Urinary bladder (tissue), 4 donors: ENCODE measurements around the gene SFT2D3. TPM values are rescaled to one million over a fixed set of nuclear protein-coding genes. Genes with fewer than 3 reads are reported as not detected.

ENCODE experiments used
- DNase-seq: peaks from one replicate; pipeline ENCODE4 v3.0.0-alpha.2; 2015; ENCODE audit errors: extremely low spot score
- H3K27ac ChIP-seq: one replicate; pipeline ENCODE4 v1.5.1; 2013; ENCODE audit warnings: low read depth, mild to moderate bottlenecking, moderate library complexity
- H3K36me3 ChIP-seq: one replicate; pipeline ENCODE4 v1.6.1; 2013; ENCODE audit warnings: mild to moderate bottlenecking, moderate library complexity; ENCODE audit not compliant: insufficient read depth
- H3K4me1 ChIP-seq: one replicate; pipeline ENCODE4 v1.6.1; 2013; ENCODE audit warnings: mild to moderate bottlenecking, moderate library complexity; ENCODE audit not compliant: insufficient read depth
- H3K4me3 ChIP-seq: one replicate; pipeline ENCODE4 v1.5.1; 2013; ENCODE audit warnings: low read depth, low read length
- WGBS: extraction: QIAGEN DNeasy Blood & Tissue Kit; methylation state at CpG from one replicate; pipeline ENCODE4 v1.1.7; 2013; 5-methylcytosine and 5-hydroxymethylcytosine counted together
- polyA plus RNA-seq: library from polyadenylated mRNA; stranded (reverse); fragments of 200-250 nt; gene quantifications from one replicate; pipeline ENCODE4 v1.2.3, GENCODE V29; 2013
- total RNA-seq: library from RNA; depleted of rRNA; stranded (reverse); fragments of >200 nt; gene quantifications from one replicate; pipeline ENCODE4 v1.2.3, GENCODE V29; 2014
- donor health status: healthy with polysubstance abuse.
- donor health status: healthy.

SFT2D3 gene
- total and polyA plus RNA-seq, 2 donors: 5.5 to 7.2 TPM

- no peak for DNase-seq
- no peaks in the 10 kb centered on the region for H3K36me3 ChIP-seq
- no peak overlapping the region for H3K27ac ChIP-seq
- H3K4me3 ChIP-seq: no peak overlapping the region
- H3K4me1 ChIP-seq: no peaks in the 10 kb centered on the region
- 50% methylated on average over 6 of the region's 6 CpGs for WGBS
Measured at GRCh38 chr2:127681976-127682857, 19.1 kb upstream of the SFT2D3 start.

- Histone ChIP-seq H3K4me1 (no peaks in the 10 kb centered on the region), H3K4me3 (no peak overlapping the region), H3K27ac (no peak overlapping the region), H3K36me3 (no peaks in the 10 kb centered on the region)
- DNase-seq: no peak
Measured at GRCh38 chr2:127683056-127683455, 18.2 kb upstream of the SFT2D3 start.

GRCh38 chr2:127683757-127684156 lies 17.5 kb upstream of the SFT2D3 start:
- DNase-seq: no peak
- no peak overlapping the region for H3K27ac ChIP-seq
- H3K36me3 ChIP-seq: no peaks in the 10 kb centered on the region
- H3K4me3 ChIP-seq: no peak overlapping the region
- H3K4me1 ChIP-seq: no peaks in the 10 kb centered on the region
- WGBS: 31% methylated on average over 15 of the region's 15 CpGs

DNA sequence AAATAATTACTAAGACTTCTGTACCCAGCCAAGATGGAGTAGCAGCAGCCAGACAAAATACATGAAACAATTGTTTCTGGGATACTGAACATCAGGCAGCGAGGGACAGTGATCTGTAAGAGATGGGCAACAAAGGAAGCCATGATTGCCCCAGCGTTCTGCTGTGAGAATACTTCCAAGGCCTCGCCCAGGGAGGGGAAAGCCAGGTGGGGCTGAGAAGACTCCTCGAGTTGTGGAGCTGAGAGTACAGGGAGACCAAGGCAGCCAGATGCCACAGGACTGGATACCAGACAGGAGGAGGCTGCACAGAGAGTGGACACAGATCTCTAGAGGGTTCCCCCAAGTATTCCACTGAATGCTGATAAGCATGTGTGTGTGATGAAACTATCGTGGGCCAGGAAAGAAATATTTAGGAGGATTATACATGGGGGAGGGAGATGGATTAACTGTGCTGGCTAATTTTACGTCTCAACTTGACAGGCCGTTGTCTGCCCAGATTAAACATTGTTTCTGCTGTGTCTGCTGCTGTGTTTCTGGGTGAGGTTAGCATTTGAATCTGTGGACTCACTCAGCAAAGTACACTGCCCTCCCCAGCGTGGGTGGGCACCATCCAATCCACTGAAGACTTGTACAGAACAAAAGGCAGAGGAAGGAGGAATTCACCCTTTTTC lies 15.8 kb upstream of the SFT2D3 start:
- DNase-seq: no peak
- no peak overlapping the region for H3K27ac ChIP-seq
- H3K4me3 ChIP-seq: no peak overlapping the region
- H3K36me3 ChIP-seq: no peaks in the 10 kb centered on the region
- no peaks in the 10 kb centered on the region for H3K4me1 ChIP-seq
- WGBS: 36% methylated on average over 8 of the region's 8 CpGs

DNA sequence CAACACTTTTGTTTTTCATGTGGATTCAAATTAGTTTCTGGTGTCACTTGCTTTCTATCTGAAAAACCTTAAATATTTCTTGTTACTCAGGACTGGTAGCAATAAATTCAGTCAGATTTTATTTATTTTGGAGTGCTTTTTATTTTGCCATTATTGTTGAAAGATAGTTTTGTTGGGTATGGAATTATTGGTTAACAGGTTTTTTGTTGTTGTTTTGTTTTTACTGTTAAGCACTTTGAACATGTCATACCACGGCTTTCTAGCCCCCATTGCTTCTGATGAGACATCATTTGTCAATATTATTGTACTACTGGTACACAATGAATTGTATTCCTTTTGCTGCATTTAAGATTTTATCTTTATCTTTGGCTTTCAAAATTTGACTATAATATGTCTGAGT lies 12.9 kb upstream of the SFT2D3 start:
- Histone ChIP-seq H3K27ac (no peak overlapping the region), H3K4me3 (no peak overlapping the region), H3K36me3 (no peaks in the 10 kb centered on the region), H3K4me1 (no peaks in the 10 kb centered on the region)
- 78% methylated on average over 1 of the region's 1 CpG for WGBS
- DNase-seq: no peak

DNA sequence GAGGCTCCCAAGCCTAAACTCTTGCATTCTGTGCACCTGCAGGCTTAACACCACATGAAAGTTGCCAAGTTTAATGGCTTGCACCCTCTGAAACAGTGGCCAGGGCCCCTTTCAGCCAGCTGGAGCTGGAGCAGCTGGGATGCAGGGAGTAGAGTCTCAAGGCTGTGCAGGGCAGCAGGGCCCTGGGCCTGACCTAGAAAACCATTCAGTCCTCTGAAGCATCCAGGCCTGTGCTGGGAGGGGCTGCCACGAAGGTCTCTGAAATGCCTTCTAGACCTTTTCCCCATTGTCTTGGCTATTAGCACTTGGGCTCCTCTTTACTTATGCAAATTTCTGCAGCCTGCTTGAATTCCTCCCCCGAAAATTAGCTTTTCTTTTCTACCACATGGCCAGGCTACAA lies 10.6 kb upstream of the SFT2D3 start:
- Histone ChIP-seq H3K4me3 (no peak overlapping the region), H3K36me3 (no peaks in the 10 kb centered on the region), H3K27ac (no peak overlapping the region), H3K4me1 (no peaks in the 10 kb centered on the region)
- WGBS: 90% methylated on average over 2 of the region's 2 CpGs
- DNase-seq: no peak

DNA sequence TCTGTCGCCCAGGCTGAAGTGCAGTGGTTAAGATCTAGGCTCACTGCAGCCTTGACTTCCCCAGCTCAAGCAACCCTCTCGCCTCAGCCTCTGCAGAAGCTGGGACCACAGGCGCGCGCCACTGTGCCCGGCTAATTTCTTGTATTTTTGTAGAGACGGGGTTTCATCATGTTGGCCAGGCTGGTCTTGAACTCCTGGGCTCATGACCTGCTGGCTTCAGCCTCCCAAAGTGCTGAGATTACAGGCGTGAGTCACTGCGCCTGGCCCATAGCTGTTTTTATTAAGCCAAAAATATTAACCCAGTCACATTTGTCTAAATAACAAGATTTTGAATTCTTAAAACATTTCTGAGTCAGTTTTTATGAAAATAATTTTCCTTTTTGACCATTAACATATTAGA lies 6.3 kb upstream of the SFT2D3 start:
- no peak overlapping the region for H3K4me3 ChIP-seq
- no peak overlapping the region for H3K27ac ChIP-seq
- no peak for DNase-seq
- WGBS: 72% methylated on average over 9 of the region's 9 CpGs
- H3K4me1 ChIP-seq: no peaks in the 10 kb centered on the region
- no peaks in the 10 kb centered on the region for H3K36me3 ChIP-seq

- H3K4me1 ChIP-seq: no peaks in the 10 kb centered on the region
- 33% methylated on average over 52 of the region's 52 CpGs for WGBS
- H3K27ac ChIP-seq: no peak overlapping the region
- no peak for DNase-seq
- peak overlapping the region; percentile 27 for H3K4me3 ChIP-seq
- H3K36me3 ChIP-seq: no peaks in the 10 kb centered on the region
Measured at GRCh38 chr2:127695491-127696472, 5.5 kb upstream of the SFT2D3 start.

DNA sequence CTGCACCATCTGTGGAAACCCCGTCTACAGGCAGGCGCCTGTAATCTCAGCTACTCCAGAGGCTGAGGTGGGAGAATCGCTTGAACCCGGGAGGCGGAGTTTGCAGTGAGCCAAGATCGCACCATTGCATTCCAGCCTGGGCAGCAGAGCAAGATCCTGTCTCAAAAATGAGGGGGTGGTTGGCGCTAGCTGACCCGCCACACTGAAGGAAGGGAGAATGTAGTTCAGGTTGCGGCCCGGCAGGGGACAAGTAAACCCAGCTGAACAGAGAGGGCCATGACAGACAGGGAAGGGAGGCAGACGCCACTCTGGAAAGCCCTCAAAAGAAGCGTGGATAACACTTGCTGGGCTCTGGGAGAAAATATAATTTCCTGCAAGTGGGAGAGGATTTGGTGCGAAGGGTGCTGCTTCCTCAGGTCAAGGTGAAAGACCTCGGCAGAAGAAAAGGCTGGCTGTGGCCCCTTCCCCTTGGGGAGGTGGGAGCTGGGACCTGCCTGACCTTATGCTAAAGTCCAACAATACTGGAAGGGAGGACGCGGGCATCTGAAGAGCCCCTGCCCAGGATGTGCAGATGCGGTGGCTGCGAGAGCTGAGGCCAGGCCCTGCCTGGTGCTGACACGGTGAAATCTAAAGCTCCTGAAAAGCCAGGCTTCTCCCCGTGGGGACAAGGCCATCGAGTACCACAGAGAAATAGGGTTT lies 3.7 kb upstream of the SFT2D3 start:
- 93% methylated on average over 21 of the region's 21 CpGs for WGBS
- Histone ChIP-seq H3K27ac (no peak overlapping the region), H3K4me1 (no peaks in the 10 kb centered on the region), H3K4me3 (no peak overlapping the region), H3K36me3 (no peaks in the 10 kb centered on the region)
- DNase-seq: no peak

- no peaks in the 10 kb centered on the region for H3K36me3 ChIP-seq
- H3K27ac ChIP-seq: no peak overlapping the region
- no peaks in the 10 kb centered on the region for H3K4me1 ChIP-seq
- no peak for DNase-seq
- 95% methylated on average over 27 of the region's 27 CpGs for WGBS
- H3K4me3 ChIP-seq: no peak overlapping the region
Measured at GRCh38 chr2:127698553-127699355, 2.5 kb upstream of the SFT2D3 start.

DNA sequence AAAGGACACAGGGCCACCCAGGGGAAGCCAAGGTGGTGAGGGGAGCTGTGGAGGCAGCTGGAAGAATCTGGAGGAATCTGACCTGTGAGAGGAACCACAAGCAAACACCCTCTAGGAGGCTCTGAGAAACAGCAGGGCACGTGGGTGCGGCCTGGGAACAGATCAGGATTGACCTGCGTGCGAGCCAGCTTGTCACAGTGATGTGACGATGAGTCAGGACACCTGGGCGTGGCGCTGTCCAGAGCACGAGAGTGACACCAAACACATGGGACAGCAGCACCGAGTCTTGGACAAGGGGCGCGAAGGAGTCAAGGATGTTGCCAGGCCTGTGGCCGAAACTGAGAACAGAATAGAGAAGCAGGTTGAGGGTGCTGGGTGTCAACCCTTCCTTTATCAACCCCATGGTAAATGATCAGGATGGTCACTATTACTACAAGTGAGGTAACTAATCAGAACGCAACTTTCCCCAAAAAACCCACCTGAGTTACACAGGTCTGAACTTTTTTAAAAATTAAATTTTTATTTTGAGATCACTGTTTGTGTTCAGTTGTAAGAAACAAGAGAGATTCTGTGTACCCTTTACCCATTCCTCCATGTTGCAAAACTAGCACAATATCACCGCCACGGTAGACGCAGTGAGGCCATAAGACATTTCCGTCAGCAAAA lies 637 bp upstream of the SFT2D3 start:
- Histone ChIP-seq H3K4me3 (peak overlapping the region; percentile 72), H3K27ac (peak overlapping the region; percentile 98), H3K36me3 (no peaks in the 10 kb centered on the region), H3K4me1 (no peaks in the 10 kb centered on the region)
- no peak for DNase-seq
- WGBS: 53% methylated on average over 17 of the region's 17 CpGs
